ENCODE measurements around the gene CPT1C.

CPT1C gene

DNA sequence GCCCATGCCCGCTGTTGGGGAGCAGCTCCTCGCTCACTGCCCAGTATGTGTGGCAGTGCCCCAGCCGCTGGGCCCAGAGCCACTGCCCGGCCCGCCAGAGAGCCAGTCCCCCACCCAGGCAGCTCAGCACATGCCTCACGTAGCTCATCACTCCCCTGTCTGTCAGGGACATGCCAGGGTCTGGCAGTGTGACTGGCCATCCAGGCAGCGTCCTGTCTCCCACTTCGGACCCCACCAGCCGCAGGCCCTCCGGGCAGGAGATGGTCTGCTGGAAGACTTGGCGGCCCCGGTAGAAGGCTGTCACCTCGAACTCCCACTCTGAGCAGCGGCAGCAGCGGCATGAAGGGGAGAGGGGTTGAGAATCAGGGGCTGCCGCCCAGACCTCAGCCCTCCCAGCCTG is 28.9 kb upstream of the CPT1C start:
- DNase-seq: no peak

DNA sequence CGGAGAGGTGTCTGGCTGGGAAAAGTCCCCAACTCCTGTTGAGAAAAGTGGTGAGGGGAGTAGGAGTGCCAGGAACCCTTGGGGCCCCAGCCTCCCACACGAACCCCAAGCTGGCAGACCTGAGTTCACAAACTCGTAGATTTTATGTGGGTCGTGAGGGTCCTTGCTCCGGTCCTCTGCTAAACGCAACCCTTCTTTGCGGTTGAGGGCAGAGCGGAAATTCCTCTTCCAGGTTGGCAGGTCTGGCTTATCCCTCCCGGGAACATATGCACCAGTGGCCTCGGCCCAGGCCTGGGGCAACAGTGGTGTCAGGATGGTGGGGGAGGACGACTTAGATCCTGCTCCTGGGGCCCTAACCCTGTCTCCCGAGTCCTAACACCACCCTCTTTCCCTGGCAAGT is 27.7 kb upstream of the CPT1C start:
- DNase-seq: no peak

DNA sequence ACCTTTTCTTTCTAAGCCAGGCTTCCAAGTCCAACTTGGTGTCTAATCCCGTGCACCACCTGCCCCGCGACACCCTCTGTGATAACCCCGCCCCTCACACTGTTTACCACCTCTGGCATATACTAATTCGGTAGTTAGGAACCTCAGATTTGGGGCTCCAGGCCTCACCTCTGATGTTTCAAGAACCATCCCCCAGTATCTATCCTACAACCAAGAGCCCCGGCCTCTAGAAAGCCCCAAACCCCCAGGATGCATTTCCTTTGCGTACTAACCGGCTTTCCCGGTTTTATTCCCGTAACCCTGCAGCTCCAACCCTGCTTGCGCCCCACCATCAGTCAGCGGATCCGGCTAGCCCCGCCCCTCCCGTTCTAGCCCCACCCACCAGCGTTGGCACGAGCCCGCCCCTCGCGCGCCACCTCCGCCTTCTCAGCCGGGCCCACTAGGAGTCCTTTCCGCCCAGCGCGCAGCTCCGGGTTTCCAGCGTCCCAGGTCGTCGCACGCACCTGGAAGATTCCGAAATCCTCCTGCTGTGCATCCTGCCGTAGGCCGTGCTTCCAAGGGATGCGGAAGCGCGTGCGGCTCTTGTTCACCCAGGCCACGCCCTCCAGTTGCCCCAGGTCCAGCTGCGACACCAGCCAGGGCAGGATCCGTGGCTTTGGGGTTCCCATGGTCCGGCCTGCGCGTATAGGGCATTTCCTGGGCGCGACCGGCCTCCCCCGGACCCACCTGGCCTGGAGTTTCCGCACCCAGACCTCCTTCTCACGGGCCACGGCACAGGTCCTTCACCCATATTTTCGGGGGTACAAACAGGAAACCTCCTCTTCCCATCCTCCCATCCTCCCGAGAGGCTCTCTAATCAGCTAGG is 26.5 kb upstream of the CPT1C start:
- peak; percentile 77 for DNase-seq

DNA sequence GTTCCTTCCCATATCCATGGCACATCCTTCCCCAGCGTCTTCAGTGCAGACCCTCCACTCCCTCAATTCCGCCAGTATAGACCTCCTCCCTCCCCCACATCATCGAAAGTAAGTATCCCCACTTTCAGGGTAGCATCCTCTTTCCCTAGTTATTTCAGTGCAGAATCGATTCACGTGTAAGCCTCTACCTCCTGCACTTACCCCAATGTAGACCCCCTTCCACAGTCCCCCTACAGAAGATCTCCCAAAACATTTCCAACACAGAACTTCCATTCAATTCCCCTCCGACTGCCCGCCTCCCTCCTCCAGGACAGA is 25.9 kb upstream of the CPT1C start:
- DNase-seq: no peak

DNA sequence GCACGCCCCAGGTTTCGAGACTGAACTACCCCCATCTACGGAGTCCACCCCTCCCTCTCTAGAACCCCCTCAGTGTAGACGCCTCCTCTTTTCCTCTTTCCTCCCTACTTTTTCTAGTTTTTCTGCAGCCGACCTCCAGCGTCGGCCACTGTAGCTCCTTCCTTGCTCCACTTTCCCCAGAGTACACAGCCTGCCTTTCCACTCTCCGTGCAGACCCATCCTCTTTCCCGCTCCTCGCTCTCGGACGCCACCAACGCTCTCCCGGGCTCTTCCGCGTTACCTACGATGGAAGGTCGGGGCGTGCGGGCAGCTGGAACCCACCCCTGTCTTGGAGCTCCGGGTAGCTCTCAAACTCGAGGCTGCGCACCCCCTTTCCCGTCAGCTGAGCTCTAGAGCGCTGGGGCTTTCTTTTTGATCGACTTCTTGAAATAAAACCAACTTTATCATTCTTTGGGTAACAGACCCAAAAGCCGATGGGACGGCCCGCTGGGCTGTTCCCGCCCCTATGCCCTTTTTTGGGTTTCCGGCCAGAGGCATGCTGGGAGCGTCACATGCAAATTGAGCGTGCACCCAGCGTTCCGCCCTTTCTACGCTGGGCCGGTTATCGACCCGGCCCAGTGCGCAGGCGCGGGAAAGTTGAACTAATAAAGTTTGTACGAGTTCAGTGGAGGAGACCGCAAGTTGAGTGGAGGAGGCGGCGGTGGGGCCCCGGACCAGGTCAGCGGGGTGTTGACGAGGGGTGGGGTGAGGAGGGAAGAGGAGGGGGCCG is 25.4 kb upstream of the CPT1C start, which contains the start of the genes BCL2L12 and IRF3:
Gene BCL2L12 (plus strand): TSS at position 583 of the 769 bp plus-strand sequence. CDS start 760 bp downstream, outside the sequence.
Gene IRF3 (minus strand): TSS at position 507 of the 769 bp plus-strand sequence. CDS start 1,019 bp downstream, outside the sequence.
- peak; percentile 98 for DNase-seq

DNA sequence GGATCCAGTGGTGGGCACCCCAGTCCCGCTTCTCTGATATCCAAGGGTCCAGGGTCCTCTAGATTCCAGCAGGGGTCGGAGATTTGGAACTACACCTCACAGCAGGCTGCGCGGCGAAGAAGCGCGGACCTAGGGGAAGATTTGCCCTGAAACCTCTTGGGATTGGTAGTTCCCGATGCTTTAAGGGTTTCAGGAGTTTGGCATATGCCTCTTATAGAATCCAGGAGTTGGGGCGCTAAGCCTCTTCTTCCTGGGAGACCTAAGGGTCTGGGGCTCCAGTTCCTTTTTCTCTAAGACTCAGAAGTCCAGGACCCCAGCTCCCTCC is 24.8 kb upstream of the CPT1C start:
- no peak for DNase-seq

DNA sequence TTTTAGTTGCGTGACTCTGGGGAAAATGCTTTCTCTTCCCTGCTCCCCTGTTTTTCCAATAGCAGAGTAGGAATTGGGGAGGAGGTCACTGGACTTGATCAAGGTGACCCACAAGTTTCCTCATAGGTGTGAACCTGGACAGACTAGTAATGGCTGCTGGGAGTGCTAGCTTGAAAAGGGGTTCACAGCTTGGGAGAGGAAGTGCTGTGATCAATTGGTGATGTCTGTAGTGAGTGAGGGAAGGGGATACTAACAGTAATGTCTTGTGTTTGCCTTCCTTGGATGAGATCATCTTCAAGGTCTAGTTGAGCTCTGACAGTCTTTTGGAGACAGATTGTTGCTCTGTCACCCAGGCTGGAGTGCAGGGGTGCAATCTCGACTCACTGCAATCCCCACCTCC is 23.4 kb upstream of the CPT1C start:
- no peak for DNase-seq

DNA sequence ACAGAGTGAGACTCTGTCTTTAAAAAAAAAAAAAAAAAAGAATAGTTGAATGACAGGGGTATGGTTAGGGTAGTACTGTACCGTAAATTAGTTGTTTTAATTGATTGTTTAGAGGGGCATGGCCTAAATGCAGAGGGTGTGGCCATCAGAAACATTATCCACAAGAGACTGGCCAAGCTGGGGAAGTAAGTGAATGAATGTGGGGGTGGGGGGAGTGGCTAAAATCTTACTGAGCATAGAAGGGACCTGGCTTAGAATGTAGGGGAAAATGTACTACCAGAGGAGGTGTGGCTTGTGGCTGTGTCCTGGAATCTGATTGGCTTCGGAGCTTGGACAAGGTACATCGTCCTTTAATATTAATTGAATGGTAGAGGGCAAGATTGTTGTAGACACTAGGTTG is 21.4 kb upstream of the CPT1C start:
- DNase-seq: no peak

DNA sequence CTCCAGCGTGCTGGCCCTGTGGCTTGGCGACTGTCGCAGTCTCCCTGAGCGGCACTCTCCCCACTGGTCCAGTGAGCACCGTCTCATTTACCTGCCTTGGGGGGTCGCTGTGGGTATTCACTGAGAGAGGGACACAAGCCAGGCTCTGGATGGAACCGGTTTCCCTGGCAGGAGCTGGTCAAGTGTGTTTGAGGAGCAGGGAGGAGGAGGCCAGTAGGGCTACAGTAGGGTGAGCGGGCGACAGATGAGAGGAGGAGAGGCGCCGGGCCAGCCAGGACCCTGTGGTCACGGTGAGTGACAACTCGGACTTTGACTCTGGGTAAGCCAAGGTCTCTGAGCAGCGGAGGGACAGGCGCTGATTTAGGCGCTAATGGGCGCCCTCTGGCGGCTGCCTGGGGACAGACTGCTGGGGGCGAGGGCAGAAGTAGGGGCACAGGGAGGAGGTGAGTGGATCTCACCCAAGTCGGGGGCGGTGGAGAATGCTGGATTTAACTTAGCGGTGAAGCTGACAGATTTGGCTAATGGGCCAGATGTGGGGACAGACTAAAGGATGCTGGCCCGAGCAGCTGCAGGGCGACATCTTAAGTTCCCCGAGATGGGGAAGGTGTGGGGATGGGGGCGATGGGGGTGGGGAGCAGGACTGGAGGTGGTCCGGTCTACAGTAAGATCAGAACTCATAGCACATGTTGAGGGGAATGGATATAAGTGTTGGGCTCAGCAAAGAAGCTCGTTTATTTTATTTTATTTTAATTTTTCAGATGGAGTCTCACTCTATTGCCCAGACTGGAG is 18.6 kb upstream of the CPT1C start:
- peak; percentile 71 for DNase-seq

DNA sequence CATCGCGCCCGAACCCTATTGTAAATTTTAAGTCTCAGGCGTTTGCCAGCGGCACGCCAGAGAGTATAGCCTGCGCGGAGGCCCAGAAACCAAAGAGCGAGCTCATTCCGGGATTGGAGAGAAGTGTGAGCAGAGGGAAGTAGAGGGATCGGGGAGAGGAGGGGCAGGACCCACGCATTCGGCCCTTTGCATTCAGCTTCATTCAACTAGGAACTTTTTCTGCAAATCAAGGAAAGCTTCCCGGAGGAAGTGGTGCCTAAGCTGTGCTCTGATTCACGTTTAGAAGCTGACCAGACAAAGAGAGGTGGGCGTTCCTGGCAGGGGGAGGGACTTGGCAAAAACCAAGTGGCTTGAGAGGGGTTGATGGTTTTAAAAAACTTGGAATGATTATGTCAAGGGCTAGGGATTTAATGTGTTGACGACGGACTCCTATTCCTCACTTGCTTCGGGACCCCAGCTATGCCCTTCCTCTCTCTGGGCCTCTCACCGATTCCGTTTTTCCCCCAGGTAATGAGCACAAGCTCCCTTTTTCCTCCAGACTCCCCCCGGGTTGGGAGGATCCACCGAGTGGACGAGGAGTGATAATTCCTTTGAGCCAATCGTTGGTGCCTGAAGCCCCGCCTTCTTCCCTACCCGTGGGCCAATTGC is 14.7 kb upstream of the CPT1C start:
- DNase-seq: no peak

DNA sequence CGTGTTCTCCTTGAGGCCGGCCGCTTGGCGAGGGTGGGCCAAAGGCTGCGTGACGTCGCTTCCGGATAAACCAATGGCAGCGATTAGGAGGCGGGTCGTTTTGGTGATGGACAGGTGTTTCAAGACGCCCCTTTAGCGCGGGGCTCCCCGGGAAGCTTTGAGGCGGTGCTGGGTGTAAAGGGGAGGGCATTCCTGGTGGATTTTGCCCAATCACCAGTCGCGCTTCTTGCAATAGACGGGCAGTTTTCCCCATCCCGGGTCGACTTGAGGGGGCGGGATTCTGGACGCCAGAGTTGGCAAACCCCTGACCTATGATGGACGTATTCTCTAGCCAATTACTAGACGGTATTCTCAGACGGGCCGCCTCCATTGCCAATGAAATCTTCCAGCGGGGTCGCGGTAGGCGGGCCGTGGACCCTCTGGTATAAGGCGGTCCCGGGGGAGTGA is 14.1 kb upstream of the CPT1C start:
- peak; percentile 100 for DNase-seq

DNA sequence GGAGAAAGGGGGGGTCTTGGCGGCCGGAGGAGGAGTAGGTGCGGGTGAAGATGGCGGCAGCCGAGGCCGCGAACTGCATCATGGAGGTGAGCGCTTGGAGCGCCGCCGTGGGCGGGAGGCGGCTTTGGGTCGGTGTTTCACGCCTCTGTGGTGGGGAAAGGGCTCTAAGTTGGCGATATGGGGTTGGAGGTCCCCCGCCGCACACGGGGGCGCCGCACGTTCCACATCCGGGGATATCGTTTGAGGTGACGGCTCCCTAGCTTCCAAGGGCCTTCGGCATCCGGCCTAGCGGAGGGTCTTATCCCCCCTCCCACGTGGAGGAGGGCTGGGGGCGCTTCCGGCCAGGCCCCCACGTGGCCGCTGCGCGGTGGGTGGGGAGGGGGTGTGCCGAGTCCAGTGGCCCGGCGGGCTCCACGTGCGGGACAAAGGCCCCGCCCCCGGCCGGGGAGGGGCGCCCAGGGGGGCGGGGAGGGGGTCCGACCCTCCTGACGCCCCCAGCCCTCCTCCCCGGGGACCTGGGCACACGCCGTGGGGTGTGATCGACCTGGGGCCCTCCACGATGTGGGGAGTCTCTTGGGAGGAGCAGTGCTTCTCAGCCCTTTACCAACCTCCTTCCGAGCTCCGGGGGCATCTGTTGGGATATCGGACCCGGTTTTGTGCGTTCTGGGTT is 13.6 kb upstream of the CPT1C start, which contains the start of gene PRMT1:
Gene PRMT1 (plus strand): TSS at position 41 of the 670 bp plus-strand sequence. CDS start 10 bp downstream, at position 51.
- peak; percentile 48 for DNase-seq

DNA sequence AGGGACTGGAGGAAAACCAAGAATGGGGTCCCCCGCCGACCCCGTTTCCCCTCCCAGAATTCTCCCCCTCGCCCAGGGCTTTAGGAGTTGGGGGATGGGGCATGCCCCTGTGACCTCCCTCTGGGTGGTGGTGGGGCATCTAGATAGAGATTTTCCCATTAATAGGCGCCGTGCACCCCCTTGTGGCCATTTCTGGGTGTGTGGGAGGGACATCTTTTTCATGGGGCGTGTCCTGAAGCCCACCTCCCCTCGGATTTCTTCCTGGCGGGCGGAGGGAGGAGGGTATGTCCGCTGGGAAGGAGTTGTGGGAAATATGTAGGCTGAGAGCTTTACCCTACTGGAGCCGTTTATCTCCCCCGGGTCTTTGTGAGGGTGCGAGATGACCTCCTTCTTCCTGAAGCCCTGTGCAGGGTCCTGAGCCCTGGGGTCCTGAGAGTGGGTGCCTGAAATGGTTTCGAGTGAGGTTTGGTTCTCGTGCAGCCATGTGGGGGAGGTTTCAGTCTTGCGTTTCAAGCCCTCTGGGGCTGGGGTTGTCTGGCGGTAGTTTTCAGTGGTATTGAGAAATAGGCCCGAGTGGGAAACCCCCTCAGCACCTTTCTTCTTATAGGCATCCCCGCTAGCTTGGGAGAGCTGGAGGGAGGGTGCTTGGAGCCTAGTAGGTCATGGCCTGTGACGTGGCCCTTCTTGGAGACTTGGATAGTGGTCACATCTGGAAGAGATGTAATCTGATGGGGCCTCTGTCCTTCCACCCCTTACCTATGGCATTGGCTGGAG is 12.8 kb upstream of the CPT1C start:
- peak; percentile 85 for DNase-seq

DNA sequence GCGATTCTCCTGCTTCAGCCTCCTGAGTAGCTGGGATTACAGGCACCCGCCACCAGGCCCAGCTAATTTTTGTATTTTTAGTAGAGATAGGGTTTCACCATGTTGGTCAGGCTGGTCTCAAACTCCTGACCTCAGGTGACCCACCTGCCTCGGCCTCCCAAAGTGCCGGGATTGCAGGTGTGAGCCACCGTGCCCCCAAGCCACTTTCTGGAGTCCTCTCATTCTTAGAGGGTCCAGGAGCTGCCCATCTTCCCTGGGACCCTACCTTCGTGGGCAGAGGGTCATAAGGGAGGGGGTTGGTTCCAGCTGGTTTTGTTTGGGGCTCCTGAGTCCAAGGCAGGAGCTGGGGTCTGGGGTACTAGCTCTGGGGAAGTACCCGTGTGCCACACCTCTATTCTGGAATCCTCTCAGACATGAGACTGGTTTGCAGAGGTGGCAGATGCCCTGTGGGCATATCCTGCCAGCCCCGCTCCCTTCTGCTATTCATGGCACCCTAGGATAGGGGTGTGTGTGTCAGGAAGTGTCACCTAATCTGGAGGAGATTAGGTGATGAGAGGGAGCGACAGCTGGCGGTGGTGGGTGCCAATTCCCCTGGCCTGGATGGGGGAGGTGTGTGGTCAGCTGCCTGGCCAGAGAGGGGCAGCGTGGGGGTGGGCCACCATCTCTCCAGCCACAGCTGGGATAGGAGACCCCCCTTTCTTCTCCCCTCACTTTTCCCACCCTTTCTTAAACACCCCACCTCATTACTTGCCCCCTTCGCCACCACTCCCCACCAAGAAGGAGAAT is 11.7 kb upstream of the CPT1C start:
- DNase-seq: no peak

DNA sequence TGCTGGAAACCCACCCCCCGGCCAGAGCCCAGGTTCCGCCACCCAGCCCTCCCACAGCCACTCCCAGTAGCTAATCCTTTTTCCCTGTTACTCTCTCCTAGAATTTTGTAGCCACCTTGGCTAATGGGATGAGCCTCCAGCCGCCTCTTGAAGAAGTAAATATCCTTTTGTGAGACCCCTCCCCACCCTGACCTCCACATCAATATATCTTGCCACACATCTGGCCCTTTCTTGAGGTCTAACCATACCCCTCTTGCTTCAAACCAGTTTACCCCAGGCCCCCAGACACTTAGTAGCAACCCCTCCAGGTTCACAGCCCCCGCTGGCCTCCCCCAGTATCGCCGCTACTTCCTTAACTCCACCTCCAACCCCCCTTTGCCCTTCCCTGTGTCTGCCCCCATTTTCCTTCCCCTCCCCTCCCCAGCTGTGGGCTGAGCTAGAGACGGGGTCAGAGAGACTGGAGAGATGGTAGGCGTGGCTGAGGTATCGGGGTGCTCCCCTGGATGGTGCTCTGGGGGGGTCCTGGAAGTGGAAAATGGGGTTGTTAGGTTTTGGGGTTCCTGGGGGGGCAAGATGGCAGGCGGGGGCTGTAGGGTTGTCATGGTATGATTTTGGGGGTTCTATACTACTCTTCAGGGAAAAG is 11.0 kb upstream of the CPT1C start:
- no peak for DNase-seq

DNA sequence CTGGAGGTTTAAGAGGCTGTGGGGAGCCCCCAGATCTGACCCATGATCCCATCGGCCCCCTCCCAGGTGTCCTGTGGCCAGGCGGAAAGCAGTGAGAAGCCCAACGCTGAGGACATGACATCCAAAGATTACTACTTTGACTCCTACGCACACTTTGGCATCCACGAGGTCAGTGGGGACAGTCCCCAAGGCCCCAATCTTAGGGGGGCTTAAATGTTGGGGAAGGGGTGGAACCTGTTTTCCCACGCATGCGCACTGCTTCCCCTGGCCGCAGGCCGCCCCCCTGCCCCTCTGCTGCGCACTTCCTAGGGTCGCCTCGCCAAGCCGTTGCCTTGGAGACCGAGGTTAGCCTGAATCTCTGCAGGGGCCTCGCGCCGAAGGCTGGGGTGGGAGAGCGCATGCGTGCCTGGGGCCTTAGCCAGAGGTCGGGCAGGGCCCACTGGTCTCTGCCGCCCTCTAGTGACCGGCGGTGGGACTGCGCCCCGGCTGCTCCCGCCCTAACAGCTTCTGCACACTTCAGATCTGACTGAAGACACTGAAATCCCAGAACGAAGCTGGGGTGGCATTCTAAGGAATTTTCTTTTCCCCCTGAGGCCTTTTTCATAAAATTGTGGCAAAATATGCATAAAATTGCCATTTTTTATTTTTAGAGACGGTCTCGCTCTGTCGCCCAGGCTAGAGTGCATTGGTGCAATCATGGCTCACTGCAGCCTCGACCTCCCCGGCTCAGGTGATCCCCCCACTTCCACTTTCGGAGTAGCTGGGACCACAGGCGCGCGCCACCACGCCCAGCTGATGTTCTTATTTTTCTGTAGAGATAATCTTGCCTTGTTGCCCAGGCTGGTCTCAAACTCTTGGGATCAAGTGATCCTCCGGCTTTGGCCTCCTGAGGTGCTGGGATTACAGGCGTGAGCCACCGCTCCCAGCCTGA is 10.2 kb upstream of the CPT1C start:
- peak; percentile 86 for DNase-seq

DNA sequence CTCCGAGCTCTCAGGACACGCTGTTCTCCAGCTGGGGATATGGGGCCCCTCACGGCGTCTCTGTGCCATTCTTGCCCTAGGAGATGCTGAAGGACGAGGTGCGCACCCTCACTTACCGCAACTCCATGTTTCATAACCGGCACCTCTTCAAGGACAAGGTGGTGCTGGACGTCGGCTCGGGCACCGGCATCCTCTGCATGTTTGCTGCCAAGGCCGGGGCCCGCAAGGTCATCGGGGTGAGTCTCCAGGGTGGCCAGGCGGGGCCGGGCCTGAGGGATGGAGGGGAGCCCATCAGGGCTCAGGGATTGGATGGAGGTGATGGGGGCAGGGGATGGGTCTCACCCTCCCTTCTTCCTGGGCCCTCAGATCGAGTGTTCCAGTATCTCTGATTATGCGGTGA is 9.1 kb upstream of the CPT1C start:
- no peak for DNase-seq

DNA sequence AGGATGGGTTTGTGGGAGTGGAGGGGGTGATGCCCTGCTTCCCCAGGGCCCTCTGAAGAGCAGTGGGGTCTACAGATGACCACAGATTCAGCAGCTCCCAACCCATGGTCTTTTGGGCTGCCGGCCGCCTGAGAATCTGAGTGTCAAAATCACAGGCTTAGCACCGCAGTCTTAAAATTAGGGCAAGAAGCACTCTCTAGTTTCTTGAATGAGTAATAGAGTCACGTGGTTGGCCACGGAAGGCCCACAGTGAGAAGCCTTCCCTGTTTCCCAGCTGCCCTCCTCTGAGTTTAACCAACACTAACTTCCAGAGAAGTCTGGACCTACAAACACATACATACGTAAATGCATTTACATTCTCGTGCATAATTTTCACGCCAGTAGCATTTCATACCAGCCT is 8.6 kb upstream of the CPT1C start:
- DNase-seq: no peak

DNA sequence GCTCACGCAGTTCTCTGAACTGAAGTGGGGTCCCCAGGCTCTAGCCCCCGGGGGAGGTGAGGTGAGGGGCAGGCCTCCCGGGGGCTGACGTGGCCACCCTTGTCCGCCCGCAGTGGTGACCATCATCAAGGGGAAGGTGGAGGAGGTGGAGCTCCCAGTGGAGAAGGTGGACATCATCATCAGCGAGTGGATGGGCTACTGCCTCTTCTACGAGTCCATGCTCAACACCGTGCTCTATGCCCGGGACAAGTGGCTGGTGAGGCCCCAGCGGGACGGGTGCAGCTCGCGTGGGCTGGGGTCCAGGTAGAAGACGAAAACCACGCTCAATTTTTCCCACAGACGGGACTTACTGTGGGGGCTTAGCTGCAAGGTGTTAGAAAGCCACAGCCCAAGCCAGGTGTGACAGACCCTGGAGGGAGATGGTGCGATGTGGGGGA is 7.1 kb upstream of the CPT1C start:
- DNase-seq: no peak

Measured in hematopoietic multipotent progenitor cell treated with erythropoietin and hydrocortisone succinate and interleukin-3 and kit ligand, for 8 days (in vitro differentiated cells).